HG02610 (cell line): ENCODE results near the gene ARPIN.
"Not testable (repeated sequence)": the region's sequence is repeated elsewhere in the genome, so short reads cannot be mapped to it uniquely, and the experiment has no call there.

Source experiments
- ATAC-seq: cut with Tn5 transposase; IDR thresholded peaks from one replicate; pipeline ENCODE4 v1.9.1; 2021; ENCODE audit warnings: mild to moderate bottlenecking, moderate library complexity; ENCODE audit not compliant: unreplicated experiment

Gene ARPIN

DNA sequence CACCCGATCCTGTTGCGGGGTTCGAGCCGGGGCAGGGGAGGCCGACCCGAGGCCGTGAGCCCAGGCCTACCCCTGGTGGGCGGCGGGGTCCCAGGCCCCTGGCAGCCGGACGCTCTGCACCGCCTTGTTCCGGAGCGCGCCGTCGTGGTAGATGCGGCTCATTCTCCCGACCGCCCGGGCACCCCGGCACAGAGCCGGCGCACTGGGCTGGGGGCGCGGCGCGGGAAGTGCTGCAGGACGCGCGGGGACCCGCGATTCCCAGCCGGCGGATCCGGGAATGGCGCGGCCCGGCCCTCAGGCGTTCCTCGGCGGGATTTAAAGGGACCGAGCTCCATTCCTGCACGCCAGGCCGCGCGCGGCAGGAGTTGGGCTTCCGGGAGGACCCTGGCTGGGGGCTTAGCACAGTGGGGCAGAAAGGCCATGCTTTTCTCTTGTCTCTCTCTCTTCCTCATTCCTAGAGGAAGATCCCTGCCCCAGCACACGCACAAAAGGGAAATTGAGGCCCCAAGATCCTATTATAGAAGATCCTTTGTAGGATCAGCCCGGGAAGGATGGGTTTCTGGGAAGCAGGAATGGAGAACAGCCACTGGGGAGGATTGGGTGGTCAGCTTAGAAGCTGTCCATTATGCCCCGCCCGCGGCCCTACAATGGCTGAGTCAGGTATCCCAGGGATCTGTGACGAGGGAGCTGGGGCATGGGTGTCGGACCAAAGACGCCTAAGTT, at the start of gene ARPIN:
Gene ARPIN (minus strand): TSS at position 279 of the 723 bp plus-strand sequence. CDS start 117 bp downstream, at position 162.
- no peak for ATAC-seq

DNA sequence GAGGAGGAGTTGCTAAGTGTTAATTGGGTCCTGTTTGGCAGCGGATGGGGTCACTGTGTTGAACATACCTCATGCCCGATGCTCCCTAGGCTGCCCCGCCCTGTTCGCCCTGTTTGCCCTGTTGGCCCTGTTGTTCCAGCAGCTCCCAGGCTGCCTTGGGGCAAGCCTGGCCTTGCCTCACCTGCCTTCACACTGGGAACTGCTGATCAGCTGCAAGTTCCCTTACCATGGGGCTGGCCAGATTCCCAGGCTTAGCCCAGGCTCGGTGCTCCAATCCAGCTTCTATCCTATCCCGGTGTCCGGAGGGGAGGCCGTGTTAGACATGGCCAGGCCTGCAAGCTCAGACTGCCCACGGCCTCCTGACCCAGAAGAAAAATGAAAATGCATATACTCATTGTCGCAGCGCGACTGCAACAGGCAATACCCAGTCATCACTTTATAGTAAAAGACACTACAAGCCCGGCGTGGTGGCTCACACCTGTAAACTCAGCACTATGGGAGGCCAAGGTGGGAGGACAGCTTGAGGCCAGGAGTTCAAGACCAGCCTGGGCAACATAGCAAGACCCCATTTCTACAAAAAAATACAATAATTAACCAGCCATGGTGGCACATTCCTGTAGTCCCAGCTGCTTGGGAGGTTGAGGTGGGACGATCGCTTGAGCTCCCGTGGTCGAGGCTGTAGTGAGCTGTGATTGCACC, 45.5 kb upstream of the ARPIN start:
- ATAC-seq, result no peak

DNA sequence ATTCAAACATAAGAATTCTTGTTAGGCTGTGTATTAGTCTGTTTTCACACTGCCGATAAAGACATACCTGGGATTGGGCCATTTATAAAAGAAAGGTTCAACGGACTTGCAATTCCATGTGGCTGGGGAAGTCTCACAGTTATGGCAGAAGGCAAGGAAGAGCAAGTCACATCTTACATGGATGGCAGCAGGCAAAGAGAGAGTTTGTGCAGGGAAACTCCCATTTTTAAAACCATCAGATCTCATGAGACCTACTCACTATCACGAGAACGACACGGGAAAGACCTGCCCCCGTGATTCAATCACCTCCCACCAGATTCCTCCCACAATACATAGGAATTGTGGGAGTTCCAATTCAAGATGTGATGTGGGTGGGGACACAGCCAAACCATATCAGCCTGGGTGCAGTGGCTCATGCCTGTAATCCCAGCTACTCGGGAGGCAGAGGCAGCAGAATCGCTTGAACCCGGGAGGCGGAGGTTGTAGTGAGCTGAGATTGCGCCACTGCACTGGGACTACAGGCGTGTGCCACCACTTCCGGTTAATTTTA, 42.8 kb upstream of the ARPIN start:
- ATAC-seq, result not testable (repeated sequence)

DNA sequence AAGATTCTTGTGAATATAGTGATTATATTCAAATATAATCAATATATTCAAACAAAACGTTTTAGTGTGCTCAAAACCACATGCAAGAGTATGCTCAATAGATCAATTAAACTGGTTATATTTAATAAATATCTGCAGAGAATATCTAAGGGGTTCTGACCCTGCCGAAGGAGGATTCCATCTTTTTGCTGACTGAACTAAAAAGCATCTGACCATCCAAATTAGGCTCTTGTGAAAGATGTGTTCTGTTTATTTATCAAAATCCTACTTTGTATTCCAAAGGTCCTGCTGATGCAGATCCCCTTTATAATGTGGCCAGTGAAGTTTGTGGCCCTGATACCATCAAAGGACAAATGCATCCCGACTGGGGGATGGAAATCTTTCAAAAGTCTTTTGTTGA, 41.8 kb upstream of the ARPIN start:
- ATAC-seq, result no peak

DNA sequence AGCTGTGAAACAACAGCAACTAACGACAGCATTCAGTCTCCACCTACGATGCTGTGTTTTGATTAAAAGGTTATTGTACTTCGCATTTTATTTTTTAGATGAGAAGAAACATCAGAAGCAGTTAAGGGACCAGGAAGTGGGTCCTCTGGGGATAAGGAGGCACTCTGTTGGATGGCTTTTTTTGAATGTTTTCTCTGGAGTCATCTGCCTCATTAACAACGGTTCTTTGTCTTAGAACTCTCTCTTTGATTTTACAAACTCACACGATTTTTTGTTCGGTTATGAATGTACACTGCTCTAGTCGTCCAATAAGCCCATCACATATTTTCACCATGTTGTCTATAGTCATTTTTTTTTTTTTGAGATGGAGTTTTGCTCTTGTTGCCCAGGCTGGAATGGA, 36.0 kb upstream of the ARPIN start:
- ATAC-seq, result no peak

DNA sequence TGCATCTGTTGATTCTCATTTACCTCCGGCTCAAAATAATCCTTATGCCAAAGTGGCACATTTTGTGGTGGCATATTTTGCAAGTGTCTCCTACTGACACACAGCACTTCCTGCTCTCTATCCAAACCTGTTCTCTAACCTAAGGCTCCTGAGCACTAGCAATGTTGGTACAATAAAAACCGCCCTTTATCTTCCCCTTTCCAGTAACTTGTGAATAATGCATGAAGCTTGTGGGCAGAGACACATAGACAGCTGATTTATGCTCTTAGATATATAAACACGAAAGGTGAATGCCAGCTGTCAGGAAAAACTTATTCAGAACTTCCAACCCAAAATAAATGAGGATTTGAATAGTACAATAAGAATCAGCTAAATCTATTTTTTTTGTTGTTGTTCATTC, 34.6 kb upstream of the ARPIN start:
- no peak for ATAC-seq

DNA sequence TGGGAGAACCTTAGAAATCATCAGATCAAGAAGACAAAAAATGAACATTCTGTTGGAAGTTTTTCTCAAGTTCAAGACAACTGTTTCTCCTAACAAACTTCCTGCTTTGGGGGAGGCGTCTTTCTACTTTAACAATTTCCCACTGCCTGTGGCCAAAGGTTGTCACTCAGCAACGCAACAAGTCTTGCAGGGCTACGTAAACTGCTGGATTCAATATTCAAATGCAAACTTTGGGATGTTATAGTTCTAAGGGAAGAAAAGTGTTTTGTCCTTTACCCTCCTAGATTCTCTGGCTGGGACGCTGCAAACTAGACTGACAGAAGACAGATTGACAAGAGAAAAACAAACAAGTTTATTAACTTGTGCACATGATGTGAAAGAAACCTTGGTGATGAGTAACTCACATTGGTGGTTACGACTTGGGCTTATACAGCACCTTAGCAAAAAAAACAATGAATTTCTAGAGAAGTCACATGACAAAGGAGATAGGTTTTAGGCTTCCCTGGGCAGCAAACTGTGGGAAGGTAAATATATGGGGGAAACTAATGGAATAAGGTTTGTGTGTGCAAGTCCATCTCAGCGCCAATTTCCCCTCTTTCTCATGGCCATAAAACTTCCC, 34.0 kb upstream of the ARPIN start:
- ATAC-seq, result no peak

DNA sequence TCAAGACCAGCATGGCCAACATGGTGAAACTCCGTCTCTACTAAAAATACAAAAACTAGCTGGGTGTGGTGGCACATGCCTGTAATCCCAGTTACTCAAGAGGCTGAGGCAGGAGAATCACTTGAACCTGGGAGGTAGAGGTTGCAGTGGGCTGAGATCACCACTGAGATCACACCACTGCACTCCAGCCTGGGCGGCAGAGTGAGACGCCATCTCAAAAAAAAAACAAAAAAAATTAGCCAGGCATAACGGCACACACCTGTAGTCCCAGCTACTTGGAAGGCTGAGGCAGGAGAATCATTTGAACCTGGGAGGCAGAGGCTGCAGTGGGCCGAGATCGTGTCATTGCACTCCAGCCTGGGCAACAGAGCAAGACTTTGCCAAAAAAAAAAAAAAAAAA, 31.0 kb upstream of the ARPIN start:
- ATAC-seq, result not testable (repeated sequence)

DNA sequence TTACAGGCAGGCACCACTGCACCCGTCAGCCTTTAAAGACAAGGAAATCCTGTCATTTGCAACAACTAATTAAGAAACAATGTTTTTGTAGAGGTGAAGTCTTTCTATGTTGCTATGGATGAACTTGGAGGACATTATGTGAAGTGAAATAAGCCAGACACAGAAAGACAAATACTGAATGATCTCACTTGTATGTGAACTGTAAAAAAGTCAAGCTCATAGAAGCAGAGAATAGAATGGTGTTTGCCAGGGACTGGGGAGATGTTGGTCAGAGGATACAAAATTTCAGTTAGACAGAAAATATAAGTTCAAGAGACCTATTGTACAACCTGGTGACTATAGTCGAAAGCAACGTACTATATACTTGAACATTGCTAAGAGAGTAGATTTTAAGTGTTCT, 27.2 kb upstream of the ARPIN start:
- no peak for ATAC-seq

DNA sequence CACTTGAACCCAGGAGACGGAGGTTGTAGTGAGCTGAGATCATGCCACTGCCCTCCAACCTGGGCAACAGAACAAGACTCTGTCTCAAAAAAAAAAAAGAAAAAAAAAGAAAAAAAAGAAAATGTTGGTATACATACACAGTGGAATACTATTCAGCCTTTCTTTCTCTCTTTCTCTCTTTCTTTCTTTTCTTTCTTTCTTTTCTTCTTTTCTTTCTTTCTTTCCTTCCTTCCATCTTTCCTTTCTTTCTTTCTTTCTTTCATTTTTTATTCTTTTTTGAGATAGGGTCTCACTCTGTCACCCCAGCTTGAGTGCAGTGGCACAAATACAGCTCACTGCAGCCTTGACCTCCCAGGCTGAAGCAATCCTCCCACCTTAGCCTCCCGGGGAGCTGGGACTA, 26.6 kb upstream of the ARPIN start:
- ATAC-seq, result not testable (repeated sequence)

DNA sequence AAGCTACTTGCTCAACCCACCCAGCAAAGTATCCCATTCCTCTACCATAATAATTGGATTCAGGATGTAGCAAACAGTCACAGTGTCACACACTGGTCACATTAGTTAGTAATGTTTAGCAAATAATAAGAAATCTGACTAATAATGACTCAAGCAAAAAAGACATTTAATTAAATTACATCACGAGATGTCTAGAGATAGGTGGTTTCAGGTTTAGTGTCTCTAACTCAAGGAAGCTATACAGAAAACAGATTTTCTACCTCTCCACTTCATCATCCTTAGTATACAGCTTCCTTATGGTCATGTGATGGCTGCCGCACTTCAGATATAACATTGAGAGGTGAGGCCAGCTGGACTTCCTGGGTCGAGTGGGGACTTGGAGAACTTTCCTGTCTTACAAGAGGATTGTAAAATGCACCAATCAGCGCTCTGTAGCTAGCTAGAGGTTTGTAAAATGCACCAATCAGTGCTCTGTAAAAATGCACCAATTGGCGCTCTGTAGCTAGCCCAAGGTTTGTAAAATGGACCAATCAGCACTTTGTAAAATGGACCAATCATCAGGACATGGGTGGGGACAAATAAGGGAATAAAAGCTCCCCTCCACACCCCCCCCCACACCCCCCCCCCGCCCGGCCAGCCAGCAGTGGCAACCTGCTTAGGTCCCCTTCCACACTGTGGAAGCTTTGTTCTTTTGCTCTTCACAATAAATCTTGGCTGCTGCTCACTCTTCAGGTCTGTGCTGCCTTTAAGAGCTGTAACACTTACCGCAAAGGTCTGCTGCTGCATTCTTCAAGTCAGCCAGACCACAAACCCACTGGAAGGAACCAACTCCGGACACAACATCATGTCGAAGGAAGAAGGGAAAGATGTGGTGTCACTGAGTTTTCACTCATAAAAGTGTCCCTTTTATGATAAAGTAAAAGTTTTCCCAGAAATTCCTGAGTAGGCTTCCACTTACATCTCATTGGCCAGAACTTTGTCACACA, 24.9 kb upstream of the ARPIN start:
- ATAC-seq, result no peak

DNA sequence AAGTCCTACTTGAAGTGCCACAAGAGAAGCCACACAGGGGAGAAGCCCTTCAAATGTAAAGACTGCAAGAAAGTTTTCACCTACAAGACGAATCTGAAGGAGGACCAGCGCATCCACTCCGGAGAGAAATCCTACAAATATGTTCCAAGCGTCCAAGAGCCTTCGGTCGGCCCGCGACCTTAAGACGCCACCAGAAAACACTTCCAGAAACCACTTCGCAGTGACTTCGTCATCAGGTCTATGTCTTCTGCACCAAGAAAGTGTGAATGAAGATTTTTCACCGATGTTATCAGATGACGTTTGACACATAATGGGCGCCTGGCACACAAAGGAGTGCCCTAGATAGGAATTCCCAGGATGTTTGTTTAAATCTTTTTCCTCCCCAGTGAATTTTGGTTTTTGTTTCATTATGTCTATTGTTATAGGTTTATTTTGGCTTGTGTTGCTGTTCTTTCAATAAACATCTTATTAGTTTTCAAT, 24.1 kb upstream of the ARPIN start:
- no peak for ATAC-seq

DNA sequence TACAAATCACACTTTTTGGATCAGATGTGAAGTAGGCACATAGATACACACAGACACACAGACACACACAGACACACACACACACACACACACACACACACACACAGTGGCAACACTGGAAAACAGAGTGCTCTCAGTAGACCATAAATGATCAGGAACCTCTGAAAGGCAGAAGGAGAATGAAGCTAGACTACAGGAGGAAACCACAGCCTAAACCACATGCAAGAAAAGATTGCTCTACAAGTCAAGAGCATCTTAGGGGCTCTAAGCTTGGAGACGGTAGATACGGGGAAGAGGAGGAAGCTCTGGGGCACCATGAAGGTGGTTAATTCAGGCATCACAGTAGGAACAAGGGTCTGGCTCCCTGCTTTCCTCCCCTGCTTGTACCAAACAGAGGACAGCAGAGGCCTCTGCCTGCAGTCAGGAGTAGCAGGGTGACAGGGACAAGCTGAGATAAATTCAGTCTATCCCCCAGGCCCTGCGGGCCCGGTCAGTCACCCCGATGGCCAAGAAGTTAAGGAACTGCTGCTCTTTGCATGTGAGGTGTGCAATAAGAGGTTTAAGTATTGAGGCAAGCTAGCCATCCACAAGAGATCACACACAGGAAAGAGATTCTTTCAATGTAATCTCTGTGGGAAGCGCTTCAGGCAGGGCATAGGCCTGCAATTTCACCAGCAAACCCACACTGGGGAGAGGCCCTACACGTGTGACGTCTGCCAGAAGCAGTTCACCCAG, 23.5 kb upstream of the ARPIN start:
- no peak for ATAC-seq

DNA sequence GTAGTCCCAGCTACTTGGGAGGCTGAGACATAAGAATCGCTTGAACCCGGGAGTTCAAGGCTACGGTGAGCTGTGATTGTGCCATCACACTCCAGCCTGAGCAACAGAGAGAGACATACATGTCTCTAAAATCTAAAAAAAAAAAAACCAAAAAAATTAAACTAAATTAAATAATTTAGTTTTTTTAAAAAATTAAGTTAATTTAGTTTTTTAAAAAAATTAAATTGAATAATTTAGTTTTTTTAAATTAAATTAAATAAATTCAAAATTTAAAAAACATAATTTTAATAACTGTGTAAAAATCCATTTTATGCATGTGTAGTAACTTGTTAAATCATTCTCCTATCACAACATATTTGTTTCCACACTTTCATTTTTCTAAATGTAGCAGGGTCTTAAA, 20.1 kb upstream of the ARPIN start:
- ATAC-seq, result no peak

DNA sequence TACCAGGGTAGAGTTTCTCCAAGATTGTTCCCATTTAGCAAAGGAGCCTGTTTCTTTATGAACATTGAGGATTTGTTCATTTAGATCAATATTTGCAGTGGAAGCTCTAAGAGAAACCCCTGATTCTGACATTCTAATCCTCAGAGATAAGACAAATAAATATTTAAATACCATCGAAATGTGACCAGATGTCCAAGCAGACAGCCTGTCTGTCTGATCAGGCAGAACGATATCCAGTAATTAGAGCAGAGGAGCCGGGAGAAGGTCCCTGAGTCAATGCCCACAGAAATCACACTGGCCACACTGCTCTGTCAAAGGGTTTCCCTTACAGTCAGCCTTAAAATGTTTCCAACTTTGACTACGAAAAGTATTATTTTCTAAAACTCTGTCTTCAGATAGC, 15.7 kb upstream of the ARPIN start:
- ATAC-seq, result no peak

DNA sequence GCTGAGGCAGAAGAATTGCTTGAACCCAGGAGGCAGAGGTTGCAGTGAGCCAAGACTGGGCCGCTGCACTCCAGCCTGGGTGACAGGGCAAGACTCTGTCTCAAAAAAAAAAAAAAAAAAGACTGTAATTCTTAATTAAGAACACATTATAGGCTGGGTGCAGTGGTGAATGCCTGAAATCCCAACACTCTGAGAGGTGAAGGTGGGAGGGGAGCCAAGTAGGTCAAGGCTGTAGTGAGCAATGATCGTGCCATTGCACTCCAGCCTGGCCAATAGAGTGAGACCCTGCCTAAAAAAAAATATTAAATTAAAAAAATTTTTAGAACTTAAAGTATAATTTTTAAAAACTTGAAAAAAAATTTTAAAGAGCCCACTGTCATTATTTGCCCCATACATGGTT, 13.4 kb upstream of the ARPIN start:
- no peak for ATAC-seq

DNA sequence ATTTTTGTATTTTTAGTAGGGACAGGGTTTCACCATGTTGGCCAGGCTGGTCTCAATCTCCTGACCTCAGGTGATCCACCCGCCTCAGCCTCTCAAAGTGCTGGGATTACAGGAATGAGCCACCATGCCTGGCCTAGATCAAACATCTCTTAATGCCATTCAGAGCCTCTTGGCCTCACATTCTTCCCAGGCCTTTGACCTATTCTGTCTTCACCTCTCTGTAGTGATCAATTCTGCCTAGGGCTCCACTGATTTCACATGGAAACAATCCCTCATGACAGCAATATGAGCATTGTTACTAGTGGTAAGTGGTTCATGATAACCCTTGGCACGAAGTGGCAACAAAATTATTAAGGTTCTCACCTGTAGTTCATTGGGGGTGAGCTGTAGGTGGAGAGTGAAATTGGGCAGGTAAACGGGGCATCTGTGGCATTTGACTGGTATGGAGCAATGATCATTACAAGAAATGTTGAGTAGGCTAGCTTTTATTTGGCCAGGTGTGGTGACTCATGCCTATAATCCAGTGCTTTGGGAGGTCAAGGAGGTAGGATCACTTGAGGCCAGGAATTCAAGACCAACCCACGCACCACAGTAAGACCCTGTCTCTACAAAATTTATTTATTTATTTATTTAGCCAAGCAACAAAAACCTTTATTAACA, 4.8 kb upstream of the ARPIN start:
- no peak for ATAC-seq

DNA sequence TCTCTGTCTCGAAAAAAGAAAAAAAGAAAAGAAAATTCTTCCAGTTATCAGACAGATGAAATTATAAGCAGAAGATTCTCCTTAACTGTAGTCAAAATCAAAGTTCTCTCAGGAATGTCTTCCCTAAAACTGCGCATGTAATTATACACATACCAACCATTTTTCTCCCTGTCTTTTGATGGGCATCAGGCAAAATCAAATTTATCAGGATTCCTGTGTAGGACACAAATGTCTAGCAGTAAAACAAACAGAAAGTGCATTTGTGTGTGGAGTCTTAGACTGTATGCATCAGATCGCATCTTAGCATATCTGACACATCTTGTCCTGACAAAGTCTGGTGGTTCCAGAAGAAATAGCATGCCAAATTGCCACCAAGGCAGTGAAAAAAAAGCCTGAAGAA, 3.9 kb upstream of the ARPIN start:
- ATAC-seq, result no peak

DNA sequence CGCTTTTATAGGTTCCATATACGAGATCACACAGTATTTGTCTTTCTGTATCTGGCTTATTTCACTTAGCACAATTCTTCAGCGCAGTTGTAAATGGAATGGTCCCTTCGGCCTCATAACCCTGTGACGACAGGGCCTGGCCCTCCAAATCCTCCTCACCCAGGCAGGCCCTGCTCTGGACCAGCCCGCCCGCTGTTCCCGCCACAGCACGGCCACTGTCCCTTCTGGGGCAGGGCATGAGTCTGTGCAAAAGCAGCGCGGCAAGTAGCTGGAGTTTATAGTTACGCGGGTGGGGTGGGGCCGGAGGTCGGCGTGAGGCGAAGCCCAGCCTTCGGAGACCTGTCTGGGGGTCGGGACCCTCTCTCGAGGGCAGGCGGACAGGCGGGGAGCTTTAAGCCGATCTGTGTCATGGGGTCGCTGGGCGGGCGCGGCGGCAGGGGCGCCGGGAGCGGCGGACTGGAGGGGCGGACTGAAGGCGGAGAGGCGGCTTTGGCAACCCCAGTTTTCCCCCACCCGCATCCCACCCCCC, 543 bp downstream of the ARPIN start:
- no peak for ATAC-seq
